ENCODE results near the gene CDK5. TPM values are rescaled to one million over a fixed set of nuclear protein-coding genes. Genes with fewer than 3 reads are reported as not detected.
A peak's percentile ranks its signal among the peaks of the same experiment; 100 is the strongest.

Gene CDK5
- polyA plus RNA-seq, 1 experiment = 23.8 TPM

GRCh38 chr7:151038951-151039849 lies 18.5 kb downstream of the CDK5 start:
- H3K9me3 ChIP-seq (ENCODE audit: control insufficient read depth, insufficient read depth, low read length) = no peaks in the 10 kb centered on the region; the same call in 1 of the 2 replicates
- H3K27me3 ChIP-seq (ENCODE audit: control insufficient read depth, insufficient read depth, low read length) = no peaks in the 10 kb centered on the region
- ChIA-PET POLR2A (interaction anchor here (0.6 to 1.2 kb wide), 2 partner anchors 11 to 1261 kb away, joined by 3 to 6 read pairs; partner anchors contain the start of gene ABCB8), CTCF (interaction anchor here (0.6 to 1.5 kb wide), 3 partner anchors 11 to 85 kb away, joined by 3 to 6 read pairs (median 3); partner anchors contain the start of gene ABCB8)
- no peak overlapping the region for H3K4me3 ChIP-seq (ENCODE audit: low read depth, low read length)
- peak overlapping the region; percentile 82 for H3K27ac ChIP-seq (ENCODE audit: low read depth, low read length)
- TF ChIP-seq CTCF (IDR thresholded peaks at IDR 0.05; ENCODE audit: low read depth, low read length) = no peak
- no peak for DNase-seq (ENCODE audit: low read depth, low spot score)

- no peak for DNase-seq (ENCODE audit: low read depth, low spot score)
- Histone ChIP-seq H3K27ac (ENCODE audit: low read depth, low read length) (no peak overlapping the region), H3K27me3 (ENCODE audit: control insufficient read depth, insufficient read depth, low read length) (no peaks in the 10 kb centered on the region), H3K4me3 (ENCODE audit: low read depth, low read length) (no peak overlapping the region), H3K9me3 (ENCODE audit: control insufficient read depth, insufficient read depth, low read length) (no peaks in the 10 kb centered on the region; the same call in 1 of the 2 replicates)
- TF ChIP-seq CTCF (IDR thresholded peaks at IDR 0.05; ENCODE audit: low read depth, low read length) = no peak
- POLR2A ChIA-PET = no interaction called here
- CTCF ChIA-PET = no interaction called here
Measured at GRCh38 chr7:151035902-151036301, 21.8 kb downstream of the CDK5 start.

GRCh38 chr7:151035026-151035717 lies 22.5 kb downstream of the CDK5 start:
- CTCF ChIA-PET = no interaction called here
- Histone ChIP-seq H3K9me3 (ENCODE audit: control insufficient read depth, insufficient read depth, low read length) (no peaks in the 10 kb centered on the region), H3K4me3 (ENCODE audit: low read depth, low read length) (no peak overlapping the region), H3K27me3 (ENCODE audit: control insufficient read depth, insufficient read depth, low read length) (no peaks in the 10 kb centered on the region), H3K27ac (ENCODE audit: low read depth, low read length) (no peak overlapping the region)
- POLR2A ChIA-PET = no interaction called here
- DNase-seq (ENCODE audit: low read depth, low spot score) = no peak
- no peak for TF ChIP-seq CTCF (IDR thresholded peaks at IDR 0.05; ENCODE audit: low read depth, low read length)

GRCh38 chr7:151034312-151035025 lies 23.2 kb downstream of the CDK5 start:
- H3K9me3 ChIP-seq (ENCODE audit: control insufficient read depth, insufficient read depth, low read length) = no peaks in the 10 kb centered on the region
- H3K27ac ChIP-seq (ENCODE audit: low read depth, low read length) = no peak overlapping the region
- ChIA-PET CTCF (no interaction called here), POLR2A (no interaction called here)
- no peak for TF ChIP-seq CTCF (IDR thresholded peaks at IDR 0.05; ENCODE audit: low read depth, low read length)
- H3K27me3 ChIP-seq (ENCODE audit: control insufficient read depth, insufficient read depth, low read length) = no peaks in the 10 kb centered on the region
- no peak for DNase-seq (ENCODE audit: low read depth, low spot score)
- H3K4me3 ChIP-seq (ENCODE audit: low read depth, low read length) = no peak overlapping the region

Data from AG04450 (cell line).